ENCODE data around the gene BEST4. TPM values are rescaled to one million over a fixed set of nuclear protein-coding genes. Genes with fewer than 3 reads are reported as not detected.
"Not testable (repeated sequence)": the region's sequence is repeated elsewhere in the genome, so short reads cannot be mapped to it uniquely, and the experiment has no call there.

BEST4 gene
- total RNA-seq, 1 donor from 2014 or later = not detected

GRCh38 chr1:44812822-44813543 is 25.0 kb upstream of the BEST4 start:
- no peak for FAIRE-seq
- H3K4me3 ChIP-seq (ENCODE audit: low read depth, low read length) = no peak overlapping the region
- no peak for TF ChIP-seq CTCF (IDR thresholded peaks at IDR 0.05; ENCODE audit: insufficient read depth, low read length, severe bottlenecking)
- peaks cover 1% of the 10 kb centered on the region for H3K36me3 ChIP-seq (ENCODE audit: control insufficient read depth, insufficient read depth, low read length)
- H3K27me3 ChIP-seq (ENCODE audit: control insufficient read depth, insufficient read depth, low read length) = no peaks in the 10 kb centered on the region
- DNase-seq (ENCODE audit: low read depth) = no peak

GRCh38 chr1:44811234-44811633 is 23.3 kb upstream of the BEST4 start:
- FAIRE-seq (no peak), DNase-seq (ENCODE audit: low read depth) (no peak)
- Histone ChIP-seq H3K36me3 (ENCODE audit: control insufficient read depth, insufficient read depth, low read length) (peaks cover 4% of the 10 kb centered on the region), H3K4me3 (ENCODE audit: low read depth, low read length) (no peak overlapping the region), H3K27me3 (ENCODE audit: control insufficient read depth, insufficient read depth, low read length) (no peaks in the 10 kb centered on the region)
- no peak for TF ChIP-seq CTCF (IDR thresholded peaks at IDR 0.05; ENCODE audit: insufficient read depth, low read length, severe bottlenecking)

GRCh38 chr1:44810762-44811105 is 22.8 kb upstream of the BEST4 start:
- H3K4me3 ChIP-seq (ENCODE audit: low read depth, low read length); H3K36me3 ChIP-seq (ENCODE audit: control insufficient read depth, insufficient read depth, low read length); FAIRE-seq; H3K27me3 ChIP-seq (ENCODE audit: control insufficient read depth, insufficient read depth, low read length); DNase-seq (ENCODE audit: low read depth): not testable (repeated sequence)

GRCh38 chr1:44810101-44810761 is 22.3 kb upstream of the BEST4 start:
- no peaks in the 10 kb centered on the region for H3K27me3 ChIP-seq (ENCODE audit: control insufficient read depth, insufficient read depth, low read length)
- FAIRE-seq (peak; percentile 28), DNase-seq (ENCODE audit: low read depth) (no peak)
- H3K36me3 ChIP-seq (ENCODE audit: control insufficient read depth, insufficient read depth, low read length) = peaks cover 10% of the 10 kb centered on the region
- TF ChIP-seq CTCF (IDR thresholded peaks at IDR 0.05; ENCODE audit: insufficient read depth, low read length, severe bottlenecking) = no peak
- H3K4me3 ChIP-seq (ENCODE audit: low read depth, low read length) = no peak overlapping the region

- H3K36me3 ChIP-seq (ENCODE audit: control insufficient read depth, insufficient read depth, low read length) = peaks cover 14% of the 10 kb centered on the region
- FAIRE-seq (no peak), DNase-seq (ENCODE audit: low read depth) (peak; percentile 46)
Measured at GRCh38 chr1:44808938-44809917, 21.3 kb upstream of the BEST4 start.

More at GRCh38 chr1:44808938-44809917, 21.3 kb upstream of the BEST4 start:
- no peak for TF ChIP-seq CTCF (IDR thresholded peaks at IDR 0.05; ENCODE audit: insufficient read depth, low read length, severe bottlenecking)
- Histone ChIP-seq H3K4me3 (ENCODE audit: low read depth, low read length) (no peak overlapping the region), H3K27me3 (ENCODE audit: control insufficient read depth, insufficient read depth, low read length) (no peaks in the 10 kb centered on the region)
